Stimulated activated CD8-positive, alpha-beta memory T cell treated with anti-CD3 and anti-CD28 coated beads, Interleukin-7, amount 100 ng/mL, for 1 hour (primary cell): Measurements from ENCODE around the gene VTI1A.
"Not testable (repeated sequence)": the region's sequence is repeated elsewhere in the genome, so short reads cannot be mapped to it uniquely, and the experiment has no call there.

Source experiments
- DNase-seq, 2 donors: peaks; one replicate each; pipeline ENCODE4 v3.0.0-alpha.2; 2020; ENCODE audit warnings: low read depth in 2 of 2

The VTI1A gene

DNA sequence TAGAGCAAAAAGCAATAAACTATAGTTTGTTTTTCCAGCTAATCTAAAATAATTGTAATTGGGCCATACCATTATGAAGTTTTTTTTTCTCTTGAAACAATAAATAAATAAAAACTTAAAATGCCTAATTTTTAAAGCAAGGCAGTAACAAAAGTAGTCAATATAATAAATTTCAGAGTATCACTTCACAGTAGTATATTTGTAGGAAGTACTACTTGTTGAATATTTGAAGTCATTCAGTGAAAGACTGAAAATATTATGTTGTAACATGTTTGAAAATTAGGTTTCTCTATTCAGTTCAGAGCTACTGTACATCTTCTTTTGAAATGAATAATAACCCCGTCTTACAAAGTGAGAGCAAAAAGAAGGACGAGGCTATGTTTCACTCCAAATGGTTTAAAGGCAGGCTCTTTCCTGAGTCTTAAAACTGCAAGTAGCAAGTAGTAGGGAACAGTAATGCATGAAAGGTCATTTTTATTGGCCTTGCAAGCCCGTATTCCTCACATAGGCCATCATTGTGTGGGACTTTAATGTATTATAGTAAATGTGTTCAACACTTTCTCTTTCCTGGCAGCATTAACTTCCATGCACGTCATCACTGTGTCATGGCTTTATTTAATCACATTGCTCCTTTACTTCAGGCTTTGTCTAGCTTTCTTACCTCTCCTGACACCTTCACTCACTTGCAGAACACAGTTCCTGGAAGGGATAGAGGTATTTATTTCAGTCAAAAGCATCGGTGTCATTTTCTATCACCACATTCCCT, 141.4 kb downstream of the VTI1A start:
- no peak for DNase-seq

DNA sequence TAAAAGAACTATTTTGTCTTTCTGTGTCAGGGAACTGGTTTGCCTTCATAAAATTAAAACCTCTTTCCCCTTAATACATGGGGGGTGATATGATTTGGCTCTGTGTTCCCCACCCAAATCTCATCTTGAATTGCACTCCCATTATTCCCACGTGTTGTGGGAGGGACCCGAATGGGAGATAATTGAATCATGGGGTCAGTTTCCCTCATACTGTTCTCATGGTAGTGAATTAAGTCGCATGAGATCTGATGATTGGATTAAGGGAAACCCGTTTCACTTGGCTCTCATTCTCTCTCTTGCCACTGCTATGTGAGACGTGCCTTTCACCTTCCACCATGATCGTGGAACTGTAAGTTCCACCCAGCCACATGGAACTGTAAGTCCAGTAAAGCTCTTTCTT, 142.1 kb downstream of the VTI1A start:
- DNase-seq: no peak

DNA sequence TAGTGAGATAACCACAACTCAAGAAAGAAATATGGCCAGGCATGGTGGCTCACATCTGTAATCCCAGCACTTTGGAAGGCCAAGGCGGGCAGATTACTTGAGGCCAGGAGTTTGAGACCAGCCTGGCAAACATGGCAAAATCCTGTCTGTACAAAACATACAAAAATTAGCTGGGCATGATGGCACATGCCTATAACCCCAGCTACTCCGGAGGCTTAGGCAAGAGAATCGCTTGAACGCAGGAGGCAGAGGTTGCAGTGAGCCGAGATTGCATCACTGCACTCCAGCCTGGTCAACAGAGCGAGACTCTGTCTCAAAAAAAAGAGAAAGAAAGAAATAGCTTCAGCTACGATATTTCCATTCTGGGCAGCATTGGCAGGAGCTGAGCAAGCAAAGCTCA, 143.8 kb downstream of the VTI1A start:
- DNase-seq: not testable (repeated sequence)

DNA sequence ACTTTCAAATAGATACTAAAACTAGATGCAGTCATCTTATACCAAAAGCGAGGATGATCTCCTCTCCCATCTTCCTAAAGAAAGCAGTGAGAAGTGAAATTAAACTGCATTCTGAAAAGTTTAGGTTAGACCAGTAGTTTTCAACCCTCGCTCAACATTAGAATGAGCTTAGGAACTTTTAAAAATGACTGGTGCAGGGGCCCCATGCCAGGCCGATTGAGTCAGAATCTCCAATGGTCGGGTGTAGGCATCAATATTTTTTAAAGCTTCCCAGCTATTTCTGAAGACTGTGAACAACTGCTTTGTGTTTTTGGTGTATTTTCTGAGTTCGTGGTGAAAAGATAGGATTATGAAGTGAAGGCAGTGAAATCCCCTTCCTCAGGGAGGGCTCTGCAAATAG, 146.0 kb downstream of the VTI1A start:
- no peak for DNase-seq

DNA sequence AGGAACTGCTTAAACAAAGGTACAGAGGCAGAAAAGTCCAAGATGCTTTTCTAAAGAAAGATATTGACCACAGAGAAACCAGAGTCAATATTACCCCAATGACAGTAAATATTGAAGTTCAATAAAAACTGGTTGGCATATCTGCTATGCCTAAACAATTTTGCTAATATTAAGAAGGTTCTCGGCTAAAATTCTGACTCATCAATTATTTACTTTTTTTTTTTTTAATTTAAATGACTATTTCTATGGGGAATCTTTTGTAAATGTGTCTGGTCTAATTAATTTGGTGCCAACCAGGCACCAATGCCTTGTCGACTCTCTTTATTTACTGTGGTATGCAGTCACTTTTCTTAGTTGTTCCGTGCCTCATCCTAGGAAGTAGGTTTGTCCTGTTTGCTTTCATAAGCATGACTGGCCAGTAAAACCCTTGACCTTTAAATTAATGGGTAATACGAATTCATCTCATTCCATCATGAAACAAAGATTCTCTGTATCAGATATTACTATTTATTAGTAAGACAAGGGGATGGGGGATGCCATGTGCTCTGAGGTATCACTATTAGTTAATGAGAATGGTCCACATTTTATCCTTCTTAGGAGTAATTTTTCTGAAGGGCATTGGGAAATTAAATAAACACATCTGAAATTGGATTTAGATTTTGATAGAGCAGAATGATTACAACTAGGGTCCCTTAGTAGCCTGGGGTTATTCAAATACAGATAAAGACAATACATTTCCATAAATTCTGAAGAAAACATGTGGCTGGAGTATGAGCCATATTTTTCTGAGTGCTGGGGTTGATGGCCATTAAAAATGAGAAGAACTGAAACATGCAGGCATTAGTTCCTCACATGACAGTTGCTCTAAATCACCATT, 154.4 kb downstream of the VTI1A start:
- no peak for DNase-seq

DNA sequence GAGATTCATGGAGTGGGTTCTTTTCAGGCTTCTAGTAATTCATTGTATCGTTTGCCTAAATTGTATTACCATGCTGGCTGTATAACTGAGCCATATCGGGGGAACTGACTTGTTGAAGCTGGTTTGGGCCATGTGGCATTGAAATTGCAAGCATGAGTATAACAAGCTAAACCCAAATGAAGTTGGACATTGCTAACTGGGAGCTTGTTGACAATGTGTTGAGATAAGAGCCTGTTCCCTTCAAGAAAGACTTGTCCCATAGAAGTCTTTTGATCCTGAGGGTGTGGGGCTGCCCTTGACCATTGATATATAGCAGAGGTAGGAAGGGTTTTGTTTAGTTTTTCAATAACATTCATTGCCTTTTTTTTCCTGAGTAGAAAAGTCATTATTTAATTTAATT, 156.0 kb downstream of the VTI1A start:
- DNase-seq: no peak

DNA sequence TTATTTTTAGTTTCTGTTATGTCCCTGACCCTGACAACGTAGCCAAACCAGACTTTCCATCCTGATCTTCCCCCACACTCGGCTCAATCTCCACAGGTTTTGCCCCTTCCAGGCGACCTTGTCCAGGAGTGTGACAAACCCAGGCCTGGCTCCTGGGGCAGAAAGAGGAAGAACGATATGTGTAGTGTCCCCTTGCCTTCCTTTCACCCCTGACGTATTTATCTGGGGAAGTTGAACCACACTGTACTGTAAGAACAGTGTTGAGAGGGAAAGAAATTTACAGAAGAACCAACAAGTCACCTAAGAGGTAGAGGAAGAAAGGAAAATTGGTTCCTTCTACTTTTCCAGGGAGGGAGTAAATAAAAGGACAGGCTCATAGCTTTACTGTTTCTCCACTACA, 158.0 kb downstream of the VTI1A start:
- DNase-seq: no peak

DNA sequence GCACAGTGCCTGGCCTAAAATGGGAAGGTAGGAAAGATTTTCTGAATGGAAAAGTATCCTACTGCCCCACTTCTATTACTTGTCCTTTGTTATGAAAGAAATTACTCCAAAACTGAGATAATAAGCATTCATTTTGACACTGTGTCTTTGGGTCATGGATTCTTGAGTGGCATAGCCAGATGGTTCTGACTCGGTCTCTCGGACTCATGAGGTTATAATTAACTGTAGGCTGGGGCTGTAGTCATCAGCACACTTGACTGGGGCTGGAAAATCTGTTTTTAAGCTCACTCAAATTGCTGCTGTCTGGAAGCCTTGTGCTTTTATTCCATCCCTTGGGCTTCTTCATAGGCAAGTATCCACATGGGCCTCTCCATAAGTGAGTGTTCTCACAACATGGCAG, 160.5 kb downstream of the VTI1A start:
- DNase-seq: no peak

DNA sequence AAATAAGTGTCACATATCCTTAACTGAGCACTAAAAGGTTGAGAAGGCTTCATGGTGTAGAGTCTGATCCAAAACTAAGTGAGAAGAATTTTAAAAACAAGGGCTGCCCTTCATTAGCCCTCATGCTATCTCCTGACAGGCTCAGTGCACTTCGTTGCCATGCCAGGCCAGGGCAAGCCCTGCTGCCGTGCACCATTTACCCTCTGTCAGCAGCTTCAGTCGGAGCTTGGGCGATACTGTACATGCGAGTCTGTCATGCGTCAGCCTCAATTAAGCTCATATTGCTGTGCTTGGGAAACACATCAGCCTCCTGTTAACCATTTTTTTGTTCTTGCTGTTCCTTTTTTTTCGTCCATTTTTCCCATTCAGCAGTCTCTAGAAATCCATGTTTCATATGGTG, 166.6 kb downstream of the VTI1A start:
- DNase-seq: no peak

DNA sequence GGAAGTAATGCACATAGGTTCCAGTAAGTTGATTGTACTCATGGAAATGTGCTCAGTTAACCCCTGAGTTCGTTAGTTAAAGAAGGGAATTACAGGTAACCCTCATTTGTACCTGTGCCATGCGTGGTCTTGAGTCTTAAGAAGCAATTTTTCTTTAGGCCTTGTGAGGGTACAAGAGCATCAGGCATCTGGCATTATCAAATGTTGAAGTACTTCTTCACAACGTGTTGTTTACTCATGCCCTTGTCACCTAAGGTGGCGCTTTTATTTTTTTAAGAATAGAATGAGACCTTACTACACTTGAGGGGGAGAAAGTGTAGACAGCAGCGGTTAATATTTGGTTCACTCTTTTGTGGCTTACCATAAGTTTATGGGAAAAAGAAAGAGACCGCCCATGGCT, 167.1 kb downstream of the VTI1A start:
- DNase-seq: no peak

DNA sequence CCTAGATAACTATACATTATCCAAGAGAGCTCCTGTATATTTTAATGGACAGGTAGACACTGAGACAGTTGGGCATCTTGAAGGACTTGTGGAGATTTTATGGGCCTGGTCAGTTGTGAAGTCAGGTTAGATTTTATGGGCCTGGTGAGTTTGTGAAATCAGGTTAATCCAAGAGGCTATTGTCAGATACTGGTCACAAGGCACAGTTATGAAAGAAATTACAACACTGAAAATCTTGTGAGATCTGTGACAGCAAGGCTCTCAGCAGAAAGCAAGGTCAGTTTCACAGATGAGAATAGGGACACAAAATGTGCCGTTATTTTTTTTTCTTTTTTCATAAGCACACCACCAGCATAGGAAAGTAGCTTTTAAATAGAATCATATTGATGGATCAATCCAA, 167.6 kb downstream of the VTI1A start:
- no peak for DNase-seq

DNA sequence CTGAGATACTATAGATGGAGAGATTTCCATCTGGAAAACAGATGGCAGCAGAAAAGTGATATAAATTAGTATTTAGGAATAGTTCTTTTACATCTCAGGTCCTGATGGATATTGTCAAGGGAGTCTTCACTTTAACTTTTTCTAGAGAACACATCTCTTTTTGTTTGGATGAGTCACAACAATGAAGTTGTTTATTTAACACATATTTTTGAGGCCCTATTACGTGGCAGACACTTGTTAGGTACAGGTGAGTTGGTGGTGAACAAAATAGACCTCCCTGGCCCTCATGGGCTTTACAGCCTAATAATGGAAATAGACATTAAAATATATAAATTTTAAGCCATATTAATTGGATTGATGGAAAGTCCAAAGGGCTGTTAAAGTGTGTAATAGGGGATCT, 168.3 kb downstream of the VTI1A start:
- DNase-seq: no peak

DNA sequence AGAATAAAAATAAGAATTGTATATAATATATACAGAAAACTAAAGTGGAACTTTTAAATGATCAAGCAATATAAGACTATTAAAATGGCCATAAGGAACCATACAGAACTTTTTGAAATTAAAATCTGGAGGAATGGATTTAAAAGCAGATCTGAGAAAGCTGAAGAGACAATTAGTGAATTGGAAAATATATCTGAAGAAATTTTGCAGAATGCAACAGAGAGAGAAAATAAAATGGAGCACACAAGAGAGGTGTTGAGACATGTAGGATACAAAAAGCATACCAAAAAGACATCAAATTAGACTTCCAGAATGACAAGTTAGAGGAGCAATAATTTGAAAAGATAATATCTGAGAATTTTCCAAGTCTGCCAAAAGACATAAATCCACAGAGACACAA, 169.6 kb downstream of the VTI1A start:
- no peak for DNase-seq

DNA sequence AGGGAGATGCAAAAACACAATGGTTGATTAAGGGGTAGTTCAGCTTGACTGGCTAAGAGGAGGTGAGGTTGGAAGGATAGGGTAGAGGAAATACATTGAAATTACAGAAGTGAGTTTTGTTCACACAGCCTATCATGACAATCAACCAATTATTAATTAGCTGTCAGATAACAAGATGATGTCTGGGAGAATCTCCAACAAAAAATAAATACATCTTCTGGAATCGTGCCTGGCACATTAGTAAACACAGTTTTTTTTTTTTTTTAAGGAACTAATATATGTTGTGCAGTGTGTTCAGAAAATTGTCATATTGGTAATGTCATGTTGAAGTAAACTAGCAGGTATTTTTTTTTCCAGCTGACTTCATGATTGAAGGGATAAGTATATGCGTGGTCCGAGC, 171.8 kb downstream of the VTI1A start:
- no peak for DNase-seq

DNA sequence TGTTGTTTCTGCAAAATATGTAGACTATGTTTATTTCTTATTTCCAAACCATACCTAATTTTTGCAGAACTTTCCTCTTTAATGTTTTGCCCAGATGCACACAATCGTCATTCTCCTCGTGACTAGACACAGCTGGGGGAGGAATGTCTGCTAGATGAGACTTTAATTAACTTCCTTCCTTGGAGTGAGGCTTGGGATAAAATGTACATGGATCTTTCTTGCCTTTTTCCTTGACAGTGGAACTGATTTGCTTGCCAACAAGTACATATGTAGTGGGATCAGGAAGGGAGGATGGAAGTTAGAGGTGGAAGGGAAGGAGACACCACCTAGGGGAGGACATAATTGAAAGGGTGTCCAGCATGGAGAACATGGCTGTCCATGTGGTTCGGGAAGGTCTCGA, 172.5 kb downstream of the VTI1A start:
- DNase-seq: no peak

DNA sequence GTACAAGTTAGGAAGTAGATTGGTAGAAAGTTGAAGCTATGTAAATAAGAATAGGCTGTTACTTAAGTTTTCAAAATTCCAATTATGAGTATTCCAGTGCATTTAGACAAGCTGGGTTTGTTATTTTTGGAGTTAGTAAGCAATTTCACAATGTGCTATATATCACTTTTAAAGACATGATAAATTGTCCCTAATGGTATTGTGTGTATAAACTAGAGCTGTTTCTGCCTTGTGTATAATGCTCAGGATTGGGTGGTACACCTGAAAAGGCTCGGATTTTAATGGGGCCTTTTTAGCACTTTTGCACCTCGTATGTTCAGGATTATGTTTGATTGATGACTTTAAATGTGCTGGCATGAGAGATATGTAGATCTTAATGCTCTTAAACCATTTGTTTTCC, 175.8 kb downstream of the VTI1A start:
- DNase-seq: no peak

DNA sequence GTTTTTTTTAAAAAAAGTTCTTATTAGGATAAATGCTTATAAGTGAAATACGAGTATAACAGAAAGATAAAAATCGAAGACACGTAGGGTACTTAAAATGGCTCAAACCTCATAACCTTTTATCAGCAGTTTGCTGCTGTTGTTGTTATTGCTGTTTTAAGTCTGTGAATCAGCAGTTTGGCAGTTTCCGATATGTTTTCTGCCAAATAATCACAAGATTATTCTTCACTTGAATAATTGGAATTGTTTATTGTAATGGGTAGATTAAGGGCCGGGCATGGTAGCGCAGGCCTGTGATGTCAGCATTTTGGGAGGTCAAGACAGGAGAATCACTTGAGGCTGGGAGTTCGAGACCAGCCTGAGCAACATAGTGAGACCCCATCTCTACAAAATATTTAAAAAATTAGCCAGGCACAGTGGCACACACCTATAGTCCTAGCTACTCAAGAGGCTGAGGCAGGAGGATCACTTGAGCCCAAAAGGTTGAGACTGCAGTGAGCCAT, 177.6 kb downstream of the VTI1A start:
- no peak for DNase-seq

DNA sequence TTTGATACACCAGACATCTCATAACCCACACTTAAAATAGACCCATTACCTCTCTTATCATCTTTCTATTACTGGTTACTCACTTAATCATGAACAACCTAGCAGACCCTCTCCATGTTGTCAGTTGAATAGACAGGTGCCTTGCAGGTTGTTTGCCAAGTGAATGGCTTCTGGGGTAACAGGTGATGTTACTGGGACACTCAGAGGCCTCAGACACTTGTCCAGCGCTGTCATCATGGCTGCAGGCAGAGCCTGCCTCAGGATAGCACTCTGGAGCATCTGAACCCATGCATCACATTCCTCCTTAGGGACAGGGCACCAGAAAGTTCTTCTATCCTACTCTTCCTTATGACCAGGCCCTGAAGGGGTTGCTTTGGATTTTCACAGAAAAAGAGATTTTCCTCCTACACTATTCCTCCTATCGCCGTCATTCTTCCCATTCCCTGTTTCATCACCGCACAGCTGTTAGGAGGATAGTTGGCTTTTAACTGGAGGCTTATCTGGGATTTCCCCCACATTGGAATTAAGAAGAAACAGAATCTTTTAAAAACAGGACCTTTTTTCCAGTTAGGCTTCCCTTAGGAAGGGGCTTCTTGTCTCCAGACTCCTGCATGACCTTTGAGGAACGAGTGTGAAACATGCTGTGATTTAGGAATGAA, 182.1 kb downstream of the VTI1A start:
- DNase-seq: no peak

DNA sequence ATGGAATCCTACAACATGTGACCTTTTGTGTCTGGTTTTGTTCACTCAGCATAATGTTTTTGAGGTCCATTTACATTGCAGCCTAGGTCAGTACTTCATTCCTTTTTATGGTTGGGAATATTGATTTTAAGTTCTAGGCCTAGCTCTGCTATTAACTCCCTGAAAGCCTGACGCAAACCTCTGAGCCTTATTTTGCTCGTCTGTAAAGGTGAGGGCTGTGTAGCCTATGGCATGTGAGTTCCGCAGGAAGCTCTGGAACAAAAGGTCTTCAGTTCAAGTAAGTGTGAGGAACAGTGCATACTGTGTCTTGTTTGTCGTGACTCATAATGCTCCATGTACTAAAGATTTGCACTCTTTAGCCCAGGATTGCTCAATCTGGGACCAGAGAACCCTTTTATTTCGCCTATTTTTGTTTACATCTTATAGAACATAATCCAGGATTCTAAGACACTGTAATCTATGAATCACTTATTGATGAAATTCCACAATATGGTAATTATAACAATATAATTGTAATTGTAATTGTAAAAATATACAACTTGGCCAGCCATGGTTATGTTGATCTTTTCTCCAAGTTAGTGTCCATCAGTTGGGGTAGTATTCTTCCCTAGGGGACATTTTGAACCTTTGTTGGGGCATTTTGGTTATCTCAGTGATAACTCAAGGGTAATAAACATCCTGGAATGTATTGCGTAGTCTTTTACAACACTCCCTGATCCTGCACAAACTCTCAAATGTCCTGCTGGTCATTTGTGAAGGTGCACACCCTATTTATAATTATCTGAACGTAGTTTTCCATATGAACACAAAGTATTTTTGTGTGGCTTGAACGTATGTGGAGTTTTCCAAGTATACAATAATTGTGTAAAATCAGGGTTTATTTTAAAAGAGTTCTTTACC, 184.7 kb downstream of the VTI1A start:
- no peak for DNase-seq

DNA sequence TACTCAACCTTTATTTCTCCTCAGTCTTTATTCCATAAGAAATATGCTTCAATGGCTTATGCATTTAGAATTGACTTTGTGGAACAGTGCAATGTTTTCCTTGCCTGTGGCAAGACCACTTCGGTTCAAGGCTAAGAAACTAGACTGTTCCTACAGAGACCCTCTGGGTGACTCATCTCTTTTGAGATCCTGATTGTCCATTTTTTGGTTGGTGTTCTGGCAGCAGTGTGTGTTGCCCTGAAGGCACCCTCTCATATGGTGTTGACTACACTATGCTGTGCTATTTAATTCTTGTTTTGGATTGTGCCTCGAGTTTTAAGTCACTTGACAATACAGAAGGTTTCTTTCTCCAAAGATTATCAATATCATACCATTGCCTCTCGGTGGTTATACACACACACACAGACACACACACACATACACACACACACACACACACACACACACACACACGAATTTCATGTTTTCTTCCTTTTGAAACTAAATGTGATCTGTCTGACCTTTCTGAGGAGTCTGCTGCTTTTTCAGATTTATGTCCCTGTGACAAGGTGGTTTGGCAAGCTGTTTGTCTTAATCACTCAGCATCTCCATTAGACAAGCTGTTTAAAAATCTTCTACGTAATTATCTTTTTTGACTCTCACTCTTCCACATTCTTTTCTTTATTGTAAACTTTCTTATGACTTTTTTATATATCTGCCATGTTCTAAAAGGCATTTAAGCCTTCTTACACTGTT, 187.2 kb downstream of the VTI1A start:
- no peak for DNase-seq

DNA sequence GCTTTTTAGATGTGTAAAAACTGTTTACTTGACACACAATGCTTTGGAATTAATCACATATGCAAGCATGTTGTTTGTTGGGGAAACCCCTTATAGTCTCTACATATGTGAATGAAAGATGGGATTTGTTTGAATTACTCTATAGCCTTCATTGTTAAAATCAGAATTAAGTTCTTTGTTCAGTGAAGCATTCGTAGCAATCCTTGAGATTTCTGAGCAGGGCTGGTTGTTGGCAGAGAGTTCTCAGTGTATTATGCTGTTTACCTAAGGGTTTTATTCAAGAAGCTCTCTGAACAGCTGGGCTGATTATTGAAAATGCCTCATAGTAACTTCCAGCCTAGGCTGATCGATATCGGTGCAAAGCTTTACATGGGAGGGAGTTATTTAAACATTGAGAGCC, 190.9 kb downstream of the VTI1A start:
- no peak for DNase-seq
